Measurements from ENCODE around the gene SAYSD1.

The SAYSD1 gene

DNA sequence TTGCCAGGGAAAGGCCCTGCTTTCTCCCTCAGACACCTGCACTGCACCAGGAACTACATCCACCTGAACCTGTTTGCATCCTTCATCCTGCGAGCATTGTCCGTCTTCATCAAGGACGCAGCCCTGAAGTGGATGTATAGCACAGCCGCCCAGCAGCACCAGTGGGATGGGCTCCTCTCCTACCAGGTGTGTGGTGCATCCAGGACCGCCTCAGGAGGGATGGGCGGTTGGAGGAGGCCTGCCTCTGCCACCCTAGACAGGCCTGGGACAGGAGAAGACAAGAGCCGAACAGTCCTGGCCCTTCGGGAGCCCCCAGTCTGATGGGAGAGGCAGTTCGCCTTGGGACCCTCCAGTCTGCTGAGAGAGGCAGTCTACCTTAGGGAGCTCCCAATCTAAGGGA is 42.2 kb downstream of the SAYSD1 start:
- Histone ChIP-seq H2AFZ (ENCODE audit: low read length) (no peak overlapping the region), H3K4me3 (ENCODE audit: low read length) (no peak overlapping the region), H3K27me3 (replicated peaks; ENCODE audit: insufficient read depth, low read length) (no peaks in the 10 kb centered on the region), H3K36me3 (replicated peaks; ENCODE audit: insufficient read depth, low read length) (no peaks in the 10 kb centered on the region), H3F3A (ENCODE audit: insufficient read depth, low read length) (no peaks in the 10 kb centered on the region), H3K27ac (ENCODE audit: low read length) (no peak overlapping the region), H3K4me2 (ENCODE audit: low read depth, low read length) (no peak overlapping the region), H4K20me1 (ENCODE audit: insufficient read depth, low read length) (no peaks in the 10 kb centered on the region), H3K9ac (ENCODE audit: low read length) (no peak overlapping the region), H3K79me2 (ENCODE audit: low read length) (no peaks in the 10 kb centered on the region), H3K4me1 (ENCODE audit: low read length) (no peaks in the 10 kb centered on the region), H3K9me3 (replicated peaks; ENCODE audit: insufficient read depth, low read length) (no peaks in the 10 kb centered on the region), H3K9me2 (replicated peaks; ENCODE audit: insufficient read depth, low read length) (no peaks in the 10 kb centered on the region)
- no peak for DNase-seq
- TF ChIP-seq, protein P1, sequence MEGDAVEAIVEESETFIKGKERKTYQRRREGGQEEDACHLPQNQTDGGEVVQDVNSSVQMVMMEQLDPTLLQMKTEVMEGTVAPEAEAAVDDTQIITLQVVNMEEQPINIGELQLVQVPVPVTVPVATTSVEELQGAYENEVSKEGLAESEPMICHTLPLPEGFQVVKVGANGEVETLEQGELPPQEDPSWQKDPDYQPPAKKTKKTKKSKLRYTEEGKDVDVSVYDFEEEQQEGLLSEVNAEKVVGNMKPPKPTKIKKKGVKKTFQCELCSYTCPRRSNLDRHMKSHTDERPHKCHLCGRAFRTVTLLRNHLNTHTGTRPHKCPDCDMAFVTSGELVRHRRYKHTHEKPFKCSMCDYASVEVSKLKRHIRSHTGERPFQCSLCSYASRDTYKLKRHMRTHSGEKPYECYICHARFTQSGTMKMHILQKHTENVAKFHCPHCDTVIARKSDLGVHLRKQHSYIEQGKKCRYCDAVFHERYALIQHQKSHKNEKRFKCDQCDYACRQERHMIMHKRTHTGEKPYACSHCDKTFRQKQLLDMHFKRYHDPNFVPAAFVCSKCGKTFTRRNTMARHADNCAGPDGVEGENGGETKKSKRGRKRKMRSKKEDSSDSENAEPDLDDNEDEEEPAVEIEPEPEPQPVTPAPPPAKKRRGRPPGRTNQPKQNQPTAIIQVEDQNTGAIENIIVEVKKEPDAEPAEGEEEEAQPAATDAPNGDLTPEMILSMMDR (IDR thresholded peaks at IDR 0.05; ENCODE audit: low read length) = no peak
- TF ChIP-seq EZH2phosphoT487 (IDR thresholded peaks at IDR 0.05; ENCODE audit: low read length) (no peak), EZH2 (optimal IDR thresholded peaks at IDR 0.05; ENCODE audit: low read depth, low read length) (no peak)

DNA sequence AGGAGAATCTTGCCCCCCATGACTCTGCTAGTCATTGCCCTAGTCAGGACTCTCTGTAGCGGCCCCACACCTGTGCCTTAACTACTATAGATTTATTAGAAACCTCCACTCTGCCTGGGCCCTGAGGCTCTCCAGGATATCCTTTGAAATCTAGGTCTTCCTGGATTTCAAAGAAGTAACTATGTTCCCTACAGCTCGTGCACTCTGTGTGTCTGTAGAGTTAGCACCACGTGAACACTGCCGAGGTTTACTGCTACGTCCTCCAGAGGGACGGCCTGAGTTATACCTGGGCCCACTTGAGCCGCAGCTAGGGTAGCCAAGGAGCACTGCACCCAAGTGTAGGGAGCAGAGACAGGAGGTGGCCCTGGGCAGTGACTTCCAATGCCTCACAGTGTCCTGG is 46.6 kb downstream of the SAYSD1 start:
- Histone ChIP-seq H3F3A (ENCODE audit: insufficient read depth, low read length) (no peaks in the 10 kb centered on the region), H3K79me2 (ENCODE audit: low read length) (no peaks in the 10 kb centered on the region), H3K9ac (ENCODE audit: low read length) (no peak overlapping the region), H2AFZ (ENCODE audit: low read length) (no peak overlapping the region), H3K27me3 (replicated peaks; ENCODE audit: insufficient read depth, low read length) (no peaks in the 10 kb centered on the region), H3K36me3 (replicated peaks; ENCODE audit: insufficient read depth, low read length) (no peaks in the 10 kb centered on the region), H3K4me2 (ENCODE audit: low read depth, low read length) (no peak overlapping the region), H3K4me3 (ENCODE audit: low read length) (no peak overlapping the region), H3K27ac (ENCODE audit: low read length) (no peak overlapping the region), H3K9me2 (replicated peaks; ENCODE audit: insufficient read depth, low read length) (no peaks in the 10 kb centered on the region), H3K4me1 (ENCODE audit: low read length) (no peaks in the 10 kb centered on the region), H3K9me3 (replicated peaks; ENCODE audit: insufficient read depth, low read length) (no peaks in the 10 kb centered on the region), H4K20me1 (ENCODE audit: insufficient read depth, low read length) (no peaks in the 10 kb centered on the region)
- no peak for DNase-seq
- TF ChIP-seq EZH2 (optimal IDR thresholded peaks at IDR 0.05; ENCODE audit: low read depth, low read length) = no peak

DNA sequence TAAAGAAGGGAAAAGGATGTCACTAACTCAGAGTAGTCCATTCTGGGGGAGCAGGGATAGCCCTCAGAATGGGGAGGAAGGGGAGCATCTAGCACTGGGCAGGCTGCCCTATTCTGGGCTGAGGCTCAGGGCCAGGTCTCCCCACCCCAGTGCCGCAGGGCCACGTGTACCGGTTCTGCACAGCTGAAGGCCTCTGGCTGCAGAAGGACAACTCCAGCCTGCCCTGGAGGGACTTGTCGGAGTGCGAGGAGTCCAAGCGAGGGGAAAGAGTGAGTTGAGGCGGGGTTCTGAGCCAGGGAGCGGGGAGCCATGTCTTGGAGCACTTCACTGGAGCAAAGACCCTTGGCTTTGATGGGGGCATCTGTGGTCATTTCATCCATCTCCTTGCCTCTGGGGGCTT is 49.4 kb downstream of the SAYSD1 start:
- Histone ChIP-seq H3K4me3 (ENCODE audit: low read length) (no peak overlapping the region), H3K79me2 (ENCODE audit: low read length) (no peaks in the 10 kb centered on the region), H3K9me3 (replicated peaks; ENCODE audit: insufficient read depth, low read length) (no peaks in the 10 kb centered on the region), H3K9ac (ENCODE audit: low read length) (no peak overlapping the region), H3K4me1 (ENCODE audit: low read length) (no peaks in the 10 kb centered on the region), H4K20me1 (ENCODE audit: insufficient read depth, low read length) (no peaks in the 10 kb centered on the region), H3K27me3 (replicated peaks; ENCODE audit: insufficient read depth, low read length) (no peaks in the 10 kb centered on the region), H3K36me3 (replicated peaks; ENCODE audit: insufficient read depth, low read length) (no peaks in the 10 kb centered on the region), H3K9me2 (replicated peaks; ENCODE audit: insufficient read depth, low read length) (no peaks in the 10 kb centered on the region), H3K27ac (ENCODE audit: low read length) (no peak overlapping the region), H2AFZ (ENCODE audit: low read length) (no peak overlapping the region), H3K4me2 (ENCODE audit: low read depth, low read length) (no peak overlapping the region), H3F3A (ENCODE audit: insufficient read depth, low read length) (no peaks in the 10 kb centered on the region)
- TF ChIP-seq EZH2 (optimal IDR thresholded peaks at IDR 0.05; ENCODE audit: low read depth, low read length) (no peak), EZH2phosphoT487 (IDR thresholded peaks at IDR 0.05; ENCODE audit: low read length) (no peak)
- TF ChIP-seq, protein P1 (IDR thresholded peaks at IDR 0.05; ENCODE audit: low read length) = no peak
- no peak for DNase-seq

DNA sequence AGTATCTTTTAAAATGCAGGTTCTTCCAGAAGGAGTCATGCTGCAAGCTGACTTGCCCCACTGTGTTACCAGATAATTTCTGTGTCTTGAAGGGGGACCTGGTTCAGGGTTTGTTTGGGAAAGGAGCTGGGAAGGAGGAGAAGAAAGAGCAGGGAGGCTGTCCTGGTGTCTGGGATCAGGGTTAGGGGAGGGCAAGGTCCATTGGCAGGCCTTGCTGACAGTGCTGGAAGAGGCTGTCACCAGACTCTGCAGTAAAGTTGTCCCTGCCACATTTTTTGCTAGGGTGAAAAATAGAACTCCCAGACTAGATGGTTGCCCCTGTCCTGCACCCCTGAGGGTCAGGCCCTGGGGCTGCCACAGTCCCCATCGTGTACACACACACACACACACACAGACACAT is 51.5 kb downstream of the SAYSD1 start:
- DNase-seq = no peak
- Histone ChIP-seq H3F3A (ENCODE audit: insufficient read depth, low read length) (no peaks in the 10 kb centered on the region), H3K9me3 (replicated peaks; ENCODE audit: insufficient read depth, low read length) (no peaks in the 10 kb centered on the region), H3K4me2 (ENCODE audit: low read depth, low read length) (no peak overlapping the region), H3K9ac (ENCODE audit: low read length) (no peak overlapping the region), H3K36me3 (replicated peaks; ENCODE audit: insufficient read depth, low read length) (no peaks in the 10 kb centered on the region), H3K4me1 (ENCODE audit: low read length) (no peaks in the 10 kb centered on the region), H3K27me3 (replicated peaks; ENCODE audit: insufficient read depth, low read length) (no peaks in the 10 kb centered on the region), H2AFZ (ENCODE audit: low read length) (no peak overlapping the region), H3K9me2 (replicated peaks; ENCODE audit: insufficient read depth, low read length) (no peaks in the 10 kb centered on the region), H3K79me2 (ENCODE audit: low read length) (no peaks in the 10 kb centered on the region), H4K20me1 (ENCODE audit: insufficient read depth, low read length) (no peaks in the 10 kb centered on the region), H3K4me3 (ENCODE audit: low read length) (no peak overlapping the region), H3K27ac (ENCODE audit: low read length) (no peak overlapping the region)
- TF ChIP-seq EZH2 (optimal IDR thresholded peaks at IDR 0.05; ENCODE audit: low read depth, low read length) = no peak
- no peak for TF ChIP-seq EZH2phosphoT487 (IDR thresholded peaks at IDR 0.05; ENCODE audit: low read length)
- TF ChIP-seq, protein P1 (IDR thresholded peaks at IDR 0.05; ENCODE audit: low read length) = no peak
